H1 (cell line): ENCODE measurements around the gene GPR25. TPM values are rescaled to one million over a fixed set of nuclear protein-coding genes. Genes with fewer than 3 reads are reported as not detected.

Experiments
- SP1 ChIP-seq: IDR thresholded peaks from 2 replicates; pipeline ENCODE4 v1.6.1; 2011; ENCODE audit warnings: low read depth, low read length
- SP2 ChIP-seq: IDR thresholded peaks from 2 replicates; pipeline ENCODE4 v1.6.1; 2012; ENCODE audit warnings: mild to moderate bottlenecking, low read length, inconsistent platforms
- polyA plus RNA-seq, 7 experiments: library from polyadenylated mRNA; depleted of rRNA in 3 of 7; stranded (reverse) in 5 of 7; unstranded in 2 of 7; fragments of >200 nt in 5 of 7; fragments of 200-250 nt in 2 of 7; gene quantifications; 1 replicate in 5 of 7; 2 replicates in 1 of 7; 4 replicates in 1 of 7; pipeline versions ENCODE4 v1.2.1 to v1.2.3, GENCODE V29; 2011 to 2013; ENCODE audit warnings: missing spikeins in 2 of 7, mixed read lengths in 2 of 7
- total RNA-seq: library from RNA; stranded (reverse); fragmentation: NEBNext Ultra II Directional; extraction: Animal tissue kit (Norgen Biotek cat#: 25700); gene quantifications from 2 replicates; pipeline ENCODE4 v1.2.1, GENCODE V29; 2021

GPR25 gene
- total and polyA plus RNA-seq, 2 of the 8 experiments (the other 6 are each of a cell fraction or from before 2014, with no cell fraction given) = not detected

GRCh38 chr1:200856716-200857357 lies 15.9 kb upstream of the GPR25 start (continued):
- TF ChIP-seq SP1 = no peak
- TF ChIP-seq SP2 = no peak
